Mesenchymal stem cell (in vitro differentiated cells and primary cell): Measurements from ENCODE around the gene FBXW9.
"Not testable (repeated sequence)": the region's sequence is repeated elsewhere in the genome, so short reads cannot be mapped to it uniquely, and the experiment has no call there.

Experiments used
- DNase-seq: peaks from one replicate; pipeline ENCODE4 v3.0.0-alpha.2; 2013
- H2AFZ ChIP-seq: one replicate; pipeline ENCODE4 v1.6.1; 2013; ENCODE audit warnings: low read depth, mild to moderate bottlenecking, control low read depth, inconsistent platforms, low read length, moderate library complexity
- H2AK5ac ChIP-seq: 2 replicates; pipeline ENCODE4 v1.6.1; 2013; ENCODE audit warnings: low read length, moderate library complexity, mild to moderate bottlenecking, inconsistent platforms; ENCODE audit not compliant: severe bottlenecking
- H2BK120ac ChIP-seq: one replicate; pipeline ENCODE4 v1.6.1; 2013; ENCODE audit warnings: low read depth, mild to moderate bottlenecking, inconsistent platforms, low read length, moderate library complexity
- H2BK12ac ChIP-seq, 2 experiments: one replicate each; pipeline ENCODE4 v1.6.1; 2013; ENCODE audit warnings: inconsistent platforms in 2 of 2, low read length in 2 of 2, mild to moderate bottlenecking in 2 of 2, moderate library complexity in 2 of 2, control low read depth in 1 of 2
- H2BK15ac ChIP-seq: one replicate; pipeline ENCODE4 v1.6.1; 2013; ENCODE audit warnings: mild to moderate bottlenecking, low read depth, inconsistent platforms; ENCODE audit not compliant: poor library complexity, severe bottlenecking
- H2BK5ac ChIP-seq: 2 replicates; pipeline ENCODE4 v1.6.1; 2013; ENCODE audit warnings: low read depth, mild to moderate bottlenecking, low read length, control low read depth, inconsistent platforms; ENCODE audit not compliant: poor library complexity, severe bottlenecking
- H3K14ac ChIP-seq, 2 experiments: one replicate each; pipeline ENCODE4 v1.6.1; 2013; ENCODE audit warnings: inconsistent platforms in 2 of 2, low read length in 2 of 2, control low read depth in 1 of 2, mild to moderate bottlenecking in 1 of 2, moderate library complexity in 1 of 2
- H3K18ac ChIP-seq, 2 experiments: one replicate each; pipeline ENCODE4 v1.6.1; 2013; ENCODE audit warnings: inconsistent platforms in 2 of 2, low read length in 2 of 2, control low read depth in 1 of 2, low read depth in 1 of 2, mild to moderate bottlenecking in 1 of 2
- H3K23ac ChIP-seq, 2 experiments: one replicate each; pipeline ENCODE4 v1.6.1; 2013; ENCODE audit warnings: inconsistent platforms in 2 of 2, low read length in 2 of 2, mild to moderate bottlenecking in 2 of 2, moderate library complexity in 2 of 2, control low read depth in 1 of 2
- H3K27ac ChIP-seq: 2 replicates; pipeline ENCODE4 v1.5.1; 2013; ENCODE audit warnings: mild to moderate bottlenecking, moderate library complexity, low read length, control low read depth, inconsistent platforms; ENCODE audit not compliant: poor library complexity, severe bottlenecking
- H3K27me3 ChIP-seq, 2 experiments: 2 replicates each; pipeline versions ENCODE4 v1.6.1 to v1.7.0; 2013; ENCODE audit warnings: low read length in 2 of 2, mild to moderate bottlenecking in 2 of 2, moderate library complexity in 2 of 2, control low read depth in 1 of 2, inconsistent platforms in 1 of 2; ENCODE audit not compliant: control insufficient read depth in 1 of 2, insufficient read depth in 1 of 2
- H3K36me3 ChIP-seq, 2 experiments: 2 replicates each; pipeline versions ENCODE4 v1.6.1 to v1.7.0; 2013; ENCODE audit warnings: low read length in 2 of 2, control low read depth in 1 of 2, inconsistent platforms in 1 of 2, low read depth in 1 of 2, mild to moderate bottlenecking in 1 of 2; ENCODE audit not compliant: insufficient read depth in 2 of 2, control insufficient read depth in 1 of 2
- H3K4ac ChIP-seq, 2 experiments: one replicate each; pipeline ENCODE4 v1.6.1; 2013; ENCODE audit warnings: inconsistent platforms in 2 of 2, low read length in 2 of 2, mild to moderate bottlenecking in 2 of 2, moderate library complexity in 2 of 2, control low read depth in 1 of 2, low read depth in 1 of 2
- H3K4me1 ChIP-seq: 2 replicates; pipeline ENCODE4 v1.6.1; 2013; ENCODE audit warnings: low read depth, low read length, control low read depth; ENCODE audit not compliant: control insufficient read depth, insufficient read depth
- H3K4me2 ChIP-seq: 2 replicates; pipeline ENCODE4 v1.6.1; 2013; ENCODE audit warnings: low read length, mild to moderate bottlenecking, inconsistent platforms; ENCODE audit not compliant: poor library complexity, severe bottlenecking
- H3K4me3 ChIP-seq, 2 experiments: 2 replicates each; pipeline versions ENCODE4 v1.5.1 to v1.7.0; 2013; ENCODE audit warnings: low read length in 2 of 2, mild to moderate bottlenecking in 2 of 2, control low read depth in 1 of 2, low read depth in 1 of 2; ENCODE audit not compliant: insufficient read depth in 1 of 2
- H3K79me1 ChIP-seq: replicated peaks from 2 replicates; pipeline ENCODE4 v1.6.1; 2013; ENCODE audit warnings: mild to moderate bottlenecking, control low read depth, low read length, inconsistent platforms; ENCODE audit not compliant: poor library complexity, severe bottlenecking
- H3K9ac ChIP-seq: 2 replicates; pipeline ENCODE4 v1.7.0; 2013; ENCODE audit warnings: mild to moderate bottlenecking, low read length, moderate library complexity
- H3K9me3 ChIP-seq: 2 replicates; pipeline ENCODE4 v1.7.0; 2013; ENCODE audit warnings: mild to moderate bottlenecking, low read length; ENCODE audit not compliant: control insufficient read depth
- H4K8ac ChIP-seq: one replicate; pipeline ENCODE4 v1.6.1; 2013; ENCODE audit warnings: inconsistent platforms, mild to moderate bottlenecking, low read length, moderate library complexity
- H4K91ac ChIP-seq: one replicate; pipeline ENCODE4 v1.6.1; 2013; ENCODE audit warnings: mild to moderate bottlenecking, low read length, inconsistent platforms
- WGBS: methylation state at CpG from one replicate; pipeline ENCODE4 v1.1.7; 2013; ENCODE audit warnings: mixed read lengths; 5-methylcytosine and 5-hydroxymethylcytosine counted together

FBXW9 gene

DNA sequence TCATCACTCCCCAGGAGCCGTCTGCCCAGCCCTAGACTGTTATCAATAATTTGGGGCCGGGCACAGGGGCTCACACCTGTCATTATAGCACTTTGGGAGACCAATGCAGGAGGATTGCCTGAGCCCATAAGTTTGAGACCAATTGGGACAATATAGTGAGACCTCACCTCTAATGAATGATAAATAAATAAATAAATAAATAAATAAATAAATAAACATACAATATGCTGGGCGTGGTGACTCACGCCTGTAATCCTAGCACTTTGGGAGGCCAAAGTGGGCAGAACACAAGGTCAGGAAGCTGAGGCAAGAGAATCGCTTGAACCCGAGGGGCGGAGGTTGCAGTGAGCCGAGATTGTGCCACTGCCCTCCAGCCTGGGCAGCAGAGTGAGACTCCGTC is 16.9 kb upstream of the FBXW9 start:
- not testable (repeated sequence) for H3K14ac ChIP-seq, DNase-seq, H2BK15ac ChIP-seq, H4K91ac ChIP-seq, H3K4me3 ChIP-seq, H3K27ac ChIP-seq, H3K9ac ChIP-seq, H3K4ac ChIP-seq, H2AK5ac ChIP-seq, H2BK5ac ChIP-seq, H3K4me1 ChIP-seq, H4K8ac ChIP-seq, H2BK12ac ChIP-seq, H2AFZ ChIP-seq, H3K9me3 ChIP-seq, H3K23ac ChIP-seq, H2BK120ac ChIP-seq, H3K4me2 ChIP-seq, H3K18ac ChIP-seq, H3K27me3 ChIP-seq
- Histone ChIP-seq H3K79me1 (peaks cover 34% of the 10 kb centered on the region), H3K36me3 (peaks cover 83 to 84% of the 10 kb centered on the region in 2 experiments)
- WGBS = 90% methylated on average over 7 of the region's 9 CpGs

DNA sequence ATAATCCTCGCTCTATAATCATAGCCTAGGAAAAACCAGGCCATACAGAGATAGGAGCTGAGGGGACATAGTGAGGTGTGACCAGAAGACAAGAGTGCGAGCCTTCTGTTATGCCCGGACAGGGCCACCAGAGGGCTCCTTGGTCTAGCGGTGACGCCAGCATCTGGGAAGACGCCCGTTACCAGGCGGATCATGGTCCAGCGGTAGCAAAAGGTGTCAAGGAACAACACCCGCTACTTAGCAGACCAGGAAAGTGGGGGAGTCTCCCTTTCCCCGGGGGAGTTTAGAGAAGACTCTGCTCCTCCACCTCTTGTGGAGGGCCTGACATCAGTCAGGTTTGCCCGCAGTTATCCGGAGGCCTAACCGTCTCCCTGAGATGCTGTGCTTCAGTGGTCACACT is 15.6 kb upstream of the FBXW9 start:
- H3K4me3 ChIP-seq, H3K18ac ChIP-seq, DNase-seq, H2BK5ac ChIP-seq, H2AFZ ChIP-seq, H2AK5ac ChIP-seq, H3K23ac ChIP-seq, H2BK15ac ChIP-seq, H3K4me2 ChIP-seq, H3K27ac ChIP-seq, H3K9me3 ChIP-seq, H4K8ac ChIP-seq, H2BK120ac ChIP-seq, H3K4ac ChIP-seq, H3K27me3 ChIP-seq, H3K9ac ChIP-seq, H3K4me1 ChIP-seq, H4K91ac ChIP-seq, H3K14ac ChIP-seq, H2BK12ac ChIP-seq: not testable (repeated sequence)
- 34% methylated on average over 9 of the region's 14 CpGs for WGBS
- Histone ChIP-seq H3K36me3 (peaks cover 80 to 89% of the 10 kb centered on the region in 2 experiments), H3K79me1 (peaks cover 36% of the 10 kb centered on the region)

DNA sequence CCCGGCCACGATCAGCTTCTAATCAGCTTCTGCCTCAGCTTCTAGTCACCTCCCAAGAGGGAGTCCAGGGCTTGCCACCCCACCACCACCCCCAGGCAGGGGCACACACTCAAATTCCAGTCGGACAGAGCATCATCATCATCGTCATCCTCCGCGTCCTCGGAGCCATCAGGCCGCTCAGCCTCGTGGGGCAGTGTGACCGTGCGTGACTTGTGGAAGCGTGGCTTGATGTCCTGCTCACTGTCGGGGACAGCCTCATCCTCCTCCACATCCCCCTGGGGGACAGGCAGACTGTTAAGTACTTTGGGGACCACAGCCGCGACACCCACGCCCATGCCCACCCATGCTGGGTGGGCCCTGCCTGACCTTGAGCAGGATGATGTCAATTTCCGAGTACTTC is 14.8 kb upstream of the FBXW9 start:
- H4K91ac ChIP-seq = no peak overlapping the region
- no peaks in the 10 kb centered on the region for H3K9me3 ChIP-seq
- no peak overlapping the region for H2AK5ac ChIP-seq
- no peak overlapping the region for H3K27ac ChIP-seq
- H3K79me1 ChIP-seq = peaks cover 44% of the 10 kb centered on the region
- H3K9ac ChIP-seq = no peak overlapping the region
- H3K18ac ChIP-seq = no peak overlapping the region
- no peak overlapping the region for H3K4me2 ChIP-seq
- no peak overlapping the region for H3K4ac ChIP-seq
- no peak overlapping the region for H2AFZ ChIP-seq
- H2BK15ac ChIP-seq = no peak overlapping the region
- H4K8ac ChIP-seq = no peak overlapping the region
- H3K36me3 ChIP-seq = peaks cover 82 to 90% of the 10 kb centered on the region in 2 experiments
- H3K14ac ChIP-seq = no peak overlapping the region
- 98% methylated on average over 17 of the region's 17 CpGs for WGBS
- no peak overlapping the region for H2BK12ac ChIP-seq
- no peaks in the 10 kb centered on the region for H3K4me1 ChIP-seq
- no peaks in the 10 kb centered on the region for H3K27me3 ChIP-seq
- no peak for DNase-seq
- no peak overlapping the region for H2BK5ac ChIP-seq
- H3K23ac ChIP-seq = no peak overlapping the region
- no peak overlapping the region for H2BK120ac ChIP-seq
- H3K4me3 ChIP-seq = no peak overlapping the region

DNA sequence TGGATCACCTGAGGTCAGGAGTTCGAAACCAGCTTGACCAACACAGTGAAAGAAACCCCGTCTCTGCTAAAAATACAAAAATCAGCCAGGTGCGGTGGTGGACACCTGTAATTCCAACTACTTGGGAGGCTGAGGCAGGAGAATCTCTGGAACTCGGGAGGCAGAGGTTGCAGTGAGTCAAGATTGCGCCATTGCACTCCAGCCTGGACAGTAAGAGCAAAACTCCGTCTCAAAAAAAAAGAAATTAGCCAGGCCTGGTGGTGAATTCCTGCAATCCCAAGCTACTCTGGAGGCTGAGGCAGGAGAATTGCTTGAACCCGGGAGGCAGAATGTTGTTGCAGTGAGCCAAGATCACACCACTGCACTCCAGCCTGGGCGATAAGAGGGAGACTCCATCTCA is 12.2 kb upstream of the FBXW9 start:
- Histone ChIP-seq H3K23ac (no peak overlapping the region), H3K36me3 (peaks cover 78 to 90% of the 10 kb centered on the region in 2 experiments), H2BK120ac (no peak overlapping the region), H3K18ac (no peak overlapping the region), H2AFZ (no peak overlapping the region), H3K14ac (no peak overlapping the region), H4K8ac (no peak overlapping the region), H3K4ac (no peak overlapping the region), H2AK5ac (no peak overlapping the region), H3K4me3 (no peak overlapping the region), H2BK12ac (no peak overlapping the region), H2BK15ac (no peak overlapping the region), H3K79me1 (peaks cover 43% of the 10 kb centered on the region), H4K91ac (no peak overlapping the region), H3K27me3 (no peaks in the 10 kb centered on the region), H3K4me2 (no peak overlapping the region), H3K4me1 (no peaks in the 10 kb centered on the region), H3K27ac (no peak overlapping the region), H3K9ac (no peak overlapping the region), H3K9me3 (no peaks in the 10 kb centered on the region), H2BK5ac (no peak overlapping the region)
- WGBS = 98% methylated on average over 8 of the region's 8 CpGs
- no peak for DNase-seq
